ENCODE data around the gene ANXA9.

ANXA9 gene

DNA sequence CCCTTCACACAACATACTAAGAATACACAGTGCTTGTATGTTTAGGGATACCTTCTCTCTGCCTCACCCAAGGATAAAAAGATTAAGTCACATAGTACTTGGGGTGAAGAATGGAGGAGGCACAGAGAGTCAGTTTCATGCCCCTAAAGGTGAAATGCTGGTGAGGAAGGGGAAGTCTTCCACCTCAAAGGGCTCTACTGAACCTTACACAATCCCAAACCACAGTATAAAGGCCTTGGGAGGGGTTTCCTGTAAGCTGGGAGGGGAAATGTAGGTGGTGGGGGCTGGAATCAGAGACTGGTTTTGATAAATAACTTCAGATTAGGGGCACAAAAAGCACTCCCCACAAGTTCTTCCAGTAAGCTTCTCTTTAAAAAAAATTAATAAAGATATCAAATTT, 21.1 kb downstream of the ANXA9 start:
- Histone ChIP-seq H3K4me3 (ENCODE audit: low read depth, low read length) (no peak overlapping the region), H3K27me3 (replicated peaks) (no peaks in the 10 kb centered on the region), H3K27ac (no peak overlapping the region), H3K36me3 (replicated peaks) (no peaks in the 10 kb centered on the region)
- DNase-seq: no peak
- in situ Hi-C loops (cut with HindIII; ENCODE audit: low pct_ligation_motif_present, low sequenced_read_pairs): no loop called here
- TF ChIP-seq, protein P1, sequence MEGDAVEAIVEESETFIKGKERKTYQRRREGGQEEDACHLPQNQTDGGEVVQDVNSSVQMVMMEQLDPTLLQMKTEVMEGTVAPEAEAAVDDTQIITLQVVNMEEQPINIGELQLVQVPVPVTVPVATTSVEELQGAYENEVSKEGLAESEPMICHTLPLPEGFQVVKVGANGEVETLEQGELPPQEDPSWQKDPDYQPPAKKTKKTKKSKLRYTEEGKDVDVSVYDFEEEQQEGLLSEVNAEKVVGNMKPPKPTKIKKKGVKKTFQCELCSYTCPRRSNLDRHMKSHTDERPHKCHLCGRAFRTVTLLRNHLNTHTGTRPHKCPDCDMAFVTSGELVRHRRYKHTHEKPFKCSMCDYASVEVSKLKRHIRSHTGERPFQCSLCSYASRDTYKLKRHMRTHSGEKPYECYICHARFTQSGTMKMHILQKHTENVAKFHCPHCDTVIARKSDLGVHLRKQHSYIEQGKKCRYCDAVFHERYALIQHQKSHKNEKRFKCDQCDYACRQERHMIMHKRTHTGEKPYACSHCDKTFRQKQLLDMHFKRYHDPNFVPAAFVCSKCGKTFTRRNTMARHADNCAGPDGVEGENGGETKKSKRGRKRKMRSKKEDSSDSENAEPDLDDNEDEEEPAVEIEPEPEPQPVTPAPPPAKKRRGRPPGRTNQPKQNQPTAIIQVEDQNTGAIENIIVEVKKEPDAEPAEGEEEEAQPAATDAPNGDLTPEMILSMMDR (IDR thresholded peaks at IDR 0.05; ENCODE audit: low read depth, low read length, missing control alignments): no peak

DNA sequence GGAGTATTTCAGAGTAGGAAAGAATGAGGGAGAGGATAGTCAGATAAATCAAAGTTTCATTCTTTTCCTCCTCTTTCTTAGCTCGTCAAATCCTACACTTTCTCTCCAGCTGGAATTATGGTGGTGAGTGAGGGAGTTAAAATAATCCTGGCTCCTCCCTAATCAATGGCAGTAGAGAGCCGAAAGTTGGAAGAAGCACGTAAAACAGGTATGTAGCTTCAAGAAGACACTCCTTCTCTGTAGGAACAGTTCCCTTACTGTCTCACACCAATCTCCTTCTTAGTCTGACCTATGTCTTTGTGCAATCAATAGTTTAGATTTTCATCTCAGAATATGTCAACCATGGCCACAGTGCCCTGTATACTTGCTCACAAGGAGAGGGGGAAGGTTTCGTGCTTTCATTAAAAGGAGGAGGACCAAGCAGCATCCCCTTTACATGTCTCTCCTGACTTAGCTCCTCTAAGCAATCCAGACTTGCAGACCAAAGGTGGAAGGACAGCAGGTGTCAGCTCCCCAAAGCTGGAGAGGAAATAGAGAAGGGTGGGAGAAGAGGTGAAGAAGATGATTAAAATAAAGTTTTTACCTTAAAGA, 23.7 kb downstream of the ANXA9 start:
- in situ Hi-C loops (cut with HindIII; ENCODE audit: low pct_ligation_motif_present, low sequenced_read_pairs): no loop called here
- Histone ChIP-seq H3K4me3 (ENCODE audit: low read depth, low read length) (peak overlapping the region; percentile 59), H3K27me3 (replicated peaks) (no peaks in the 10 kb centered on the region), H3K36me3 (replicated peaks) (no peaks in the 10 kb centered on the region), H3K27ac (no peak overlapping the region)
- TF ChIP-seq, protein P1 (IDR thresholded peaks at IDR 0.05; ENCODE audit: low read depth, low read length, missing control alignments): no peak
- DNase-seq: no peak

DNA sequence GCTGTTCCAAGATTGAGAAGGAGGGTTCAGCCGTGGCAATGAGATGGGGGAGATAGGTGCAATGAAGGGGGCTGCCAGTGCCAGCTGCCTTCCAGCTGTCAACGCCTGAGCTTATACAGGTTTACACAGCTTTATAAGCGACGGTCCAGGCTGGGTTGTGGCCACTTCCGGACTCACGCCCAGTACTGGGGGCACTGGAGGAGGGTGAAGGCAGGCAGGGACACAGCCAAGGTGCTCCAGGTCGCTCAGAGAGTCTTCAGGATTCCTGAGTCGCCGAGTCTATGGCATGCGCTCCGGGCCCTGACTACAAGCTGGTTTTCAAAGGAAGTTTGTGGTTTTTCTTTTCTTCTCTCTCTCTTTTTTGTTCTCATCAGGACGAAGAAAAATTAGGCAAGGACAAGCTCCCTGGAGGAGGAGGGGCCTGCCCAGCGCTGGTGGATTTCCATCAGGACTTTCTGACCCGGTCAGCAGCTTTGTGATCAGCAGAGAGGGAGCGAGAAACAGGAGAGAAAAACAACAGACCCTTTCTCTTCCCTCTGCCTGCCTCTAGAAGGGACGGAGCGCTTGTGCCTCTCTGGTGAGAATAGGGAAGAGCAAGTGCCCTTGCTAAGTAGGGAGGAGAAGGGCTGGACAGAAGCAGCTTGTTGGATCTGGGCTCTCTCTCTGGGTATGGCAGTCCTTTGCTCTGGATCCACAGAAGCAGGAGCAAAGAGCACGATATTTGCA, 24.4 kb downstream of the ANXA9 start, which contains the start of gene MINDY1:
Gene MINDY1 (minus strand): TSS at position 576 of the 726 bp plus-strand sequence. CDS start 4,285 bp downstream, outside the sequence.
- in situ Hi-C loops (cut with HindIII; ENCODE audit: low pct_ligation_motif_present, low sequenced_read_pairs): no loop called here
- H3K27me3 ChIP-seq (replicated peaks): no peaks in the 10 kb centered on the region
- peak within 1 kb of the TSS; percentile 87 for H3K27ac ChIP-seq
- H3K36me3 ChIP-seq (replicated peaks): no peaks in the 10 kb centered on the region
- peak; percentile 80 for DNase-seq
- TF ChIP-seq, protein P1 (IDR thresholded peaks at IDR 0.05; ENCODE audit: low read depth, low read length, missing control alignments): peak; percentile 73
- H3K4me3 ChIP-seq (ENCODE audit: low read depth, low read length): peak within 1 kb of the TSS; percentile 59

DNA sequence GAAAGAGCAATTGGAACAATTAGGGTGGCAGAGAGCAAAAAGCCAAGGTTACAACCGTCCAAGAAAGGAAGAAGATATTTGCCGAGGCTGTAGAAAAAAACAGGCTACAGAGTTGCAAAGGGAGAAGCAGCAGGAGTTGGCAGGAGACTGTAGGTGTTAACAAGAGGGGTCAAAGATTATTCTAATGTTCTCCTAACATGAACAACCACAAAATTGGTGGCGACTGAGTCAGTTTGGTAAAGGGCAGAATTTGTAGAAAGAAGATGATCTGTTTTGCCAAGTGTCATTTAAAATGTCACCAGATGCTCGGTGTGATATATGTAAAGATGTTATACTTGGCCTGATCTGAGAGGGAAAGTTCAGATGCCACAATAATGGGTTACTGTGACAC, 25.8 kb downstream of the ANXA9 start:
- TF ChIP-seq, protein P1 (IDR thresholded peaks at IDR 0.05; ENCODE audit: low read depth, low read length, missing control alignments): no peak
- H3K27ac ChIP-seq: peak overlapping the region; percentile 87
- H3K27me3 ChIP-seq (replicated peaks): no peaks in the 10 kb centered on the region
- in situ Hi-C loops (cut with HindIII; ENCODE audit: low pct_ligation_motif_present, low sequenced_read_pairs): no loop called here
- peak overlapping the region; percentile 94 for H3K4me3 ChIP-seq (ENCODE audit: low read depth, low read length)
- no peaks in the 10 kb centered on the region for H3K36me3 ChIP-seq (replicated peaks)
- no peak for DNase-seq

DNA sequence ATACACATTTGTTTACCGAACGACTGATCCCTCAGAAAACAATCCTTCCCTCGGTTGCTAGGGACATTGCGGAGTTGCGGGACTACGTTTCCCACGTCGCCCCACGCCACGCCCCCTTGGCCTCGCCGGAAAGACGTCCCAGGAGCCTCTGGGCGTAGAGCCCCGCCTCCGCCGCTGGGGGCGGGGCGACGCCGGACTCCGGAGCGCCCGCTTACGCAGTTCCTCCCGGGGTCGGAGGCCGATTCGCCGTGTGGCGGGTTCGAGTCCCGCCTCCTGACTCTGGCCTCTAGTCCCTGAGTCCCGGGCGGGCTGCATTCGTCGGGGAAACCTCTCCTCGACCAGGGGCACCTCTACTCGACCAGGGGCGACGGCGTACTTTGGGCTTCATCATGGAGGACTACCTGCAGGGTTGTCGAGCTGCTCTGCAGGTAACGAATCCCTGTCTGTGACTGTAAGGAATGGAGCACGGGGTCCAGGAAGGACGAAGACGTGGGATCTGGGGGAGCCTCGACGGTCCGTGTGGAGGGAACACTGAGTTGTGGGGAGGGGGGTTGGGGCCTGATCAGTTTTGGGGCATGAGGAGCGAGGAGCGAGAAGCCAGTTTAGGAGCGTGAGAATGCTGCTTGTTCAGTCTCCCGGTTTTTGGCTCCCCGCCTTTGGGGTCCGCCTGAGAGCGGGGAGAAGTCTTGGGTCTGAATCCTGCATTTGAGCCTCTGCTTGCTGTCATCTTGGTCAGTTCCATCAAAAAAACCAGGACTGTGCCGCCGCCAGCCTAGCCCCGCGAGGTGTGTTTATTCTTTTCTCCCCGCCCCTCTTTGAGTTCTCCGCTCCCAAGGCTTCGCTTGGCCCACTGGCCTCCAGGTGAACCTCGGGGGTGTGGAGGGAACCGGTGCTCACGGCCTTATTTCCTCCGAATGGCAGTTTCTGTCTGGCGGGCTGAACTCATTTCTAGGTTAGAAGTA, 26.4 kb downstream of the ANXA9 start, which contains the start of gene PRUNE1:
Gene PRUNE1 (plus strand): TSS at position 206 of the 962 bp plus-strand sequence. CDS start 184 bp downstream, at position 390.
- H3K4me3 ChIP-seq (ENCODE audit: low read depth, low read length): peak within 1 kb of the TSS; percentile 94
- in situ Hi-C loops (cut with HindIII; ENCODE audit: low pct_ligation_motif_present, low sequenced_read_pairs): no loop called here
- H3K27me3 ChIP-seq (replicated peaks): no peaks in the 10 kb centered on the region
- no peaks in the 10 kb centered on the region for H3K36me3 ChIP-seq (replicated peaks)
- TF ChIP-seq, protein P1 (IDR thresholded peaks at IDR 0.05; ENCODE audit: low read depth, low read length, missing control alignments): no peak
- H3K27ac ChIP-seq: peak within 1 kb of the TSS; percentile 87
- DNase-seq: peak; percentile 96
